Measurements from ENCODE around the gene ZNF629.
A peak's percentile ranks its signal among the peaks of the same experiment; 100 is the strongest.
"Not testable (repeated sequence)": the region's sequence is repeated elsewhere in the genome, so short reads cannot be mapped to it uniquely, and the experiment has no call there.

Gene ZNF629

DNA sequence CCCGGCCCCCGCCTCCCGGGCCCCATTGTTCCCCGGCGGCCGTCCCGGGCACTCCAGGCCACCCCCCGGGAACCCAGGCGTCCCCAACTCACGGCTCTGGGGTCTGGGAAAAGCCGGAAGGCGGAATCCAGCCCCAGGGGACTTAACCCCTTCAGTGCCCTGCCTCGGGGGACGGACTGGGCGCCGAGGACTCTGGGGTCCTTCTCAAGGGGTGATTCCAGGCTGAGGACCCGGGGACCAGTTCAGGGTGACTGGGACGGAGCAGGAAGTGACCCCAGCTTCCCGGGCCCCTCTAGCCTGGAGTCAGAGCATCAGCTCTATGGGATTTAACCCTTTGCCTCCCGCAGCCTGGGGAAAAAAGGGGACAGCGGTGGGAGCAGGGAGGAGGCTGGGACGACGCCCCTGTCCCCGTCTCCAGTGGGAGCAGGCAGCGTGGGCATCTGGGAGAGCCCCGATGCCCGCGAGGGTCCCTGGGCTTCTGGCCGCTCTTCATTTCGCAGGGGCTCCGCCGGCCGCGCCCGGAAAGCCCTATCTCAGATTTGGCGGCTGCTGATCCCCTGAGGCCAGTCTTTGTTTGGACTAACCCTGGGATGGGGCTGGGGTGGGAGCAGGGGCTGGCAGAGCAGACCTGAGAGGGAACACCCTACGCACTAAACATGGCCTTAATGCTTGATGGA, at the start of gene ZNF629:
ZNF629 (minus strand) TSS at position 270 of the 677 bp plus-strand sequence. CDS start 2,723 bp downstream, outside the sequence.
- no peak for DNase-seq

DNA sequence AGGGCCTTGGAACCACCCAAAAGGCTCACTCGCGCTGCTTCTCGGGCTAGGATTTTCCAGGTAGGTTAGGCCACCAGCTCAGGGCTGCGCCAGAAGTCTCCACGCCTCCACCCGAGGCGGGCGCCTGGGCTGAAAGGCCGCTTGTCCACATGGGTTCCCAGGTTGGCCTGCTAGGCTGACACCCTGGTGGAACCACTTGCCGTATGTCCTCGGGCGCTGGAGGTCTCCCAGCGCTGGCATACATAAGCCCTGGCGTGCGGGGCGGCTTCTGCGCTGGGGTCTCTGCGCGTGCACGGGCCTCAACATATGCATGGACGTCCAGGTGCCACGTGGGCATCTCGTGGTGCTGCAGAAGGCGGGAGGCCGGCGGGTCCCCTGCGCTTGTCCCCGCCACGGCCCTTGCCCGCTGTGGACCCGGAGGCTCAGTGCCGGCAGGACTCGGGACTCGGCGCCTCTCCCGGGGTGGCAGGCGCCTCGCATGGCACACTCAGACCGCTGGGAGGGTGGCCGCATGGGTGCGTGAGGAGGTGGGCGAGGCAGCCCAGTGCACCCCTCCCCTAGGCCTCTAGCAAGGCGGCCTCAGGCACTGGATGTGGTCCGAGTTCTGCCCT, 47.2 kb upstream of the ZNF629 start:
- no peak for DNase-seq

DNA sequence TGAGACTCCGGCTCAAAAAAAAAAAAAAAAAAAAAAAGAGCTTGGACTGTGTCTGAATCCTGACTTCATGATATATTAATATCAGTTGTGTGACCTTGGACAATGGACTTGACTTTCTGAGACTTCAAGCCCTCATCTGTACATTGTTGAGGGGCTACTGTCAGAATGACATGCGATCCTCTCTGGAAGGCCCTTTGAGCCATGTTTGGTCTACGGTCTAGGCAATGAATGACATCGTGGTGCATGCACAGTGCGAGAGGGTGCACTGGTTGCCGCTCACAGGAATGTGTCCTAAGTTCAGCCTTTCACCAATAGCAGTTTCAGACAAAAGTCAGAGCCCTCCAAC, 43.0 kb upstream of the ZNF629 start:
- no peak for DNase-seq

DNA sequence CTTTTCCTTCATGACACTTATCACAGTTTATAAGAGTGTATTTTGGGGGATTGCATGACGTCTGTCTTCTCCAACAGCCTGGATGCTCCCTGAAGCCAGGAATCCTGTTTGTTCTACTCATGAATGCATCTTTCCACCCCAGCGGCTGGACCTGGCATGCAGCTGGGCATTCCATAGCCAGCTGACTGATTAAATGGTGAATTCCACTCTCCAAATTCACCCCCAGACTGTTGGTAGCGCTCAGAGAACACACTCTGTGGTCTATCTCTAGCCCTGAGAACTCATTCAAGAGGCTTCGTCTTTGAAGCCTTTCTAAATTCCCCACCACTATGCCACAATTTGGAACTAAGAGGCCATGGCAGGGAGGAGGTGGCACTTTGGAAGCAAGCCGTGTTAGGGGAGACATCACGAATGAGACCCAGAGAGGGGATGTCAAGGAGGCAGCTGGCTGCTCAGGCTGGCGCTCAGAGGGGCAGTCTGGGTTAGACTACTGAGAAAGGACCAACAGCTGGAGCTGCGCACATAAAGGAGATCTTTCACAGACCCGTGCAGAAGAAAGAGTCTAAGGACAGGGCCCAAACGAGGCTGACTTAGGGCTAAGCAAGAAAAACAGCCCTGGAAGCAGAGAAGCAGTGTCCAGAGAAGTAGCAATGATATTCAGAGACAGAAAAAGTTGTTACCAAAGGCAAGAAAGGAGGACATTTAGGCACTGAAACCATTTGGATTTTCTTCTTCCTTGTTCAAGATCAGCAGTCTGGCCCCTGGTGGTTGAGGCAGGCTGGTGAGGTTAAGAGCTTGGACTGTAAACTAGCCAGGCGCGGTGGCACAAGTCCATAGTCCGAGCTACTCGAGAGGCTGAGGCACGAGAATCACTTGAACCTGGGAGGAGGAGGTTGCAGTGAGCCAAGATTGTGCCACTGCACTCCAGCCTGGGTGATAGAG, 42.4 kb upstream of the ZNF629 start:
- DNase-seq, result no peak

DNA sequence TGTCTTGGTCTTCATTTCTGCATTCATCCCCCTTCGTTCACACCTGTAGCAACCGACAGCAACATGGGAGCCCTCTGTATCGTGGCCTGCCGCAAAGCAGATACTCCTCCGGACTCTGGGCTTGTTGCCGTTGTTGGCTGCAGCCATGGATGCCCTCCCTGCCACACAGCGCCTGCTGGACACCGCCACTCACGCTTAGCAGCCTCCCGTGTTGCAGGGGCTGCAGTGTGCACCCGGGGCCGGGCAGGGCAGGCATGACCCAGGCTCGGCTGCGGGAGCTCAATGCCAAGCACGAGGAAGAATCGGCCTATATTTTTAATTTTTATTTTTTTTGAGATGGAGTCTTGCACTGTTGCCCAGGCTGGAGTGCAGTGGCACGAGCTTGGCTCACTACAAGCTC, 34.9 kb upstream of the ZNF629 start:
- no peak for DNase-seq

DNA sequence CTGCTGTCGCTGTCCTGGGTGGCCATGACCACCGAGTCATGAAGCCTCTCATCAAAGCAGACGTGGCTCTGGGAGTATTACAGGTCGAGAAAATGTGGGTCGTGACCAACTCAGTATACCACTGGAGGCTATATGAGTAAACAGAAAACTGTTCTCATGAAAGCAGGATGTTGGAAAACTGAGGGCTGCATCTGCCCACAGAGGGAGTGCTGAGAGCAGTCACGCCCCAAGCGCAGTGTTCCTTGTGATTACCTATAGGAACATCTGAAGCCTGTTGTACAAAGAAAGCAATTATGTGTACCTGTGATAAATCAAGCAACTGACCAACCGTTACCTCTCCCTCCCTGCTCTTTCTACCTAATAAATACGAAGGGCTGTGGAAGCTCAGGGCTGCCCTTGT, 34.4 kb upstream of the ZNF629 start:
- not testable (repeated sequence) for DNase-seq

DNA sequence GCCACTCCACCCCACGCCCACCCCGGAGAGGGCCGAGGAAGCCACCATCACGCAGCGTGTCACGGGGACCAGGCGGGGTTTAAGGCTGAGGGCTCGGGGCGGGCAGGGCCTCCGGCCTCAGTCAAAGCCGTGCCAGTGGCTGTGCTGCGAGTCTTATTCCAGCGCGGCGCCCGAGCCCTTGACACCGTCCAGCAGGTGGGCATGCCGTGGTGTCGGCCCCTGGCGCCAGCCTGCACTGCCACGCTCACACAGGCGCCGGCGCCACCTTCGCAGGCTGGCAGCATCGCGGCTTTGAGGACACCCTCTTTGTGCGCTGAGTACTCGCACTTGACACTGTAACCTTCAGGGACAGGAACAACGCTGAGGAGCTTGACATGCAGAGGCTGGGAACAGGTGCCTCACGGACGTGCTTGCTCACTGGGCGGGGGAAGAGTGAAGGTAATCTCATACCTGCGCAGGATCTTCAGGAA, 34.0 kb upstream of the ZNF629 start:
- no peak for DNase-seq

DNA sequence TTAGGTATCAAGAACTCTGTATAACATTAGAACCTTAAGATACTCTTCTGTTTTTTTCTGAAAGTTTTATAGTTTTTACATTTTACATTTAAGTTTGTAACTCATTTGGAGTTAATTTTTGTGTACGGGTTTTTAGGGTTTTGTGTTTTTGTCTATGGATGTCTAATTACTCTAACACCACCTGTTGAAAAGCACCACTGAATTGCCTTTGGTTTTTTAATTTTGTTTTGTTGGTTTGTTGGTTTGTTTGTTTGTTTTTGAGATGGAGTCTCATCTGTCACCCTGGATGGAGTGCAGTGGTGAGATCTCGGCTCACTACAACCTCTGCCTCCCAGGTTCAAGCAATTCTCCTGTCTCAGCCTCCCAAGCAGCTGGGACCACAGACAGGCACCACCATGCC, 29.8 kb upstream of the ZNF629 start:
- DNase-seq, result no peak

DNA sequence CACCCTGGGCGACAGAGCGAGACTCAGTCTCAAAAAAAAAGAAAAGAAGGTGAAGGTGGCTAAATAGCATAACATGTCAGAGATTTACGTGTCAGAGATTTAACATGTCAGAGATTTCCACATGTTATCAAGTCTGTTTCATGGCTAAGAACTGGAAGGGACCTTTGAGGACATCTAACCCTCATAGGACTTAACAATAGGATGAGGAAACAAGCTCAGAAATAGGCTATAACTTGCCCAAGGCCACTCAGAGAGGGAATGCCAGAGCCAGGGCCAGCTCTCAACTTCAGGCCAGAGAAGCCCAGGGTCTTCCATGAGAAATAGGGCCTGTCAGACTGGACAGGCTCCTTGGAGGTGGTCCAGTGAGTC, 26.8 kb upstream of the ZNF629 start:
- no peak for DNase-seq

DNA sequence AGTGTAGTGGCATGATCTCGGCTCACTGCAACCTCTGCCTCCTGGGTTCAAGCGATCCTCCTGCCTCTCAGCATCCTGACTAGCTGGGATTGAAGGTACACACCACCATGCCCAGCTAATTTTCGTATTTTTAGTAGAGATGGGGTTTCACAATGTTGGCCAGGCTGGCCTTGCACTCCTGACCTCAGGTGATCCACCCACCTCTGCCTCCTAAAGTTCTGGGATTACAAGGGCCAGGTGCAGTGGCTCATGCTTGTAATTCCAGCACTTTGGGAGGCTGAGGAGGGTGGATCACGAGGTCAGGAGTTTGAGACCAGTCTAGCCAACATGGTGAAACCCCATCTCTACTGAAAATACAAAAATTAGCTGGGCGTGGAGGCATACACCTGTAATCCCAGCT, 22.7 kb upstream of the ZNF629 start:
- DNase-seq, result not testable (repeated sequence)

DNA sequence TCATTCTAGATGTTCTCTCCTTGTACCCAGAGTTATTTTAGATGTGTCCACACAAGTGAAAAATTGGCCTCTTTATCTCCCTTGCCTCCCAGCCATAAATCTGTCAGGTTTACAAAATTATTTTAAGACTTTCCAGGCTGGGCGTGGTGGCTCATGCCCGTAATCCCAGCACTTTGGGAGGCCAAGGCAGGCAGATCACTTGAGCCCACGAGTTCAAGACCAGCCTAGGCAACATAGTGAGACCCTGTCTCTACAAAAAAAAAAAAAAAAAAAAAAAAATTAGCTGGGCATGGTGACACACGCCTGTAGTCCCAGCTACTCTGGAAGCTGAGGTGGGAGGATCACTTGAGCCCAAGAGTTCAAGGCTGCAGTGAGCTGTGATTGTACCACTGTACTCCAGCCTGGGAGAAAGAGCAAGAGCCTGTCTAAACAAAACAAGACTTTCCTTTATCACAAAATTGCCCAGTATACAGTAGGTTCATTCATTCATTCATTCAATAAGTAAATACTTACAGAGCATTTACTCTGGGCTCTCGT, 22.0 kb upstream of the ZNF629 start:
- not testable (repeated sequence) for DNase-seq

DNA sequence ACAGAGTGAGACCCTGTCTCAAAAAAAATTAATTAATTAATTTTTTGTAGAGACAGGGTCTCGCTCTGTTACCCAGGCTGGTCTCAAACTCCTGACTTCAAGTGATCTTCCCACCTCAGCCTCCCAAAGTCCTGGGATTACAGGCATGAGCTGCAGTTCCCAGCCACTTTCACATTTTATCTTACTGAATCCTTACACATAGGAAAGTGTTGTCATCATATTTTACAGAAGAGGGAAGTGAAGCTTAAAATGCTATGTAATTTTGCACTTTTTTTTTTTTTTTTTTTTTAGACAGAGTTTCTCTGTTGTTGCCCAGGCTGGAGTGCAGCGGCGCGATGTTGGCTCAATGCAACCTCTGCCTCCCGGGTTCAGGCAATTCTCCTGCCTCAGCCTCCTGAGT, 21.1 kb upstream of the ZNF629 start:
- no peak for DNase-seq

DNA sequence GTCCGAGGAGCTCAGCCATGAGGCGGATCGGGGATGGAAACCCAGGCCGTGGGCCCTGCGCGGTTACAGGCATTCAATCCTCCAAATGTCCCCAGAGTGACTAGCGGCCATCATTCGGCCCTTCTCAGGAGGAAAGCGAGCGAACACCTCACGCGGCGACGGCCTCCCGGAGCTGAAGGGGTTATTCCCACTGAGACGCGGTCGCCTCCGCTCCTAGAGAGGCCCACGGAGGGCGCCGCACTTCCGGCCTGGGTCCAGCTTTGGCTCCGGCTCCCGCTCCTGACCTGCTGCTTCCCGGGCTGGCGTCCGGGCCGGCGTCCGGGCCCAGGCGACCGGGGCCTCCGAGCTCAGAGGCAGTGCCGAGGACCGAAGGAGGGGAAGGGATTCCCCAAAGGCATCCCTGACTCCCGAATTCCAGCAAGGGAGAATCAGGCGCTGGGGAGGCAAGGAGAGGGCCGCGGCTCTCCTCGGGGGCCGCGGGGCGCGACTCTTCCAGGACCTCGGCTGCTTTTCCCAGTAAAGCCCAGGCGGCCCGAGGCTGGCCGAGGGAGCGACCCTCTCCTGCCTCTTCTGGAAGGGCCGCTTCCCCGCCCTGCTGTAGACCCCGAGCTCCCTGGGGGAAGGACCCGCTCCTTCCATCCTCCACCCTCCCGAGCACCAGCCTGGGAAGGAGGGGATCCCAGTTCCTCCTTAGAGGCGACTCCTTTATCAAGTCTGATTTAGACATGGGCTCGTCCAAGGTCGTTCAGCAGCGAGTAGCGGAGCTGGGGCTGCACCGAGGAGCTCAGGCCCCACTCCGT, 18.6 kb upstream of the ZNF629 start:
- DNase-seq, result peak; percentile 33

DNA sequence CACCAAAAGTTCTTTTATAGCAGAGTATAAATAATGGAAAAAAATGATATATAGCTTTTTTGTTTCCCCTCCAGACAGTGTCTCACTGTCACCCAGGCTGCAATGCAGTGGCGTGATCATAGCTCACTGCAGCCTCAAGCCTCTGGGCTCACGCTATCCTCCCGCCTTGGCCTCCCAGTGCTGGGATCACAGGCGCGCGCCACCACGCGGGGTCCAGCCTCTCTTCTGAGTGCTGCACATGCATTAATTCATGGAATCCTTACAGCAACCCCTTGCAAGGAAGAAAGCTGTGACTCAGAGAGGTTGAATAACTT, 18.0 kb upstream of the ZNF629 start:
- no peak for DNase-seq

DNA sequence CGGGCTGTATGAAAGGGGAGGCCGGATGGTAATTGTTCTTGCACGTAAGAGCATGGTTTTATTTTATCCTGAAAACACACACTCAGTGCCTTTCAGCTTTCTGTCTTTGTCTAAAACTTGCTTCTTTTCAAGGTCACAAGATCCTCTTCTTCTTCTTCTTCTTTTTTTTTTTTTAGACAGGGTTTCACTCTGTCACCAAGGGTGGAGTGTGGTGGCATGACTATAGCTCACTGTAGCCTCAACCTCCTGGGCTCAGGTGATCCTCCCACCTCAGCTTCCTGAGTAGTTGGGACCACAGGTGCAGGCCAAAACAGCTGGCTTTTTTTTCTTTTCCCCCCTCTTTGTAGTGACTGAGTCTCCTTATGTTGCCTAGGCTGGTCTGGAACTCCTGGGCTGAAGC, 15.9 kb upstream of the ZNF629 start:
- no peak for DNase-seq

DNA sequence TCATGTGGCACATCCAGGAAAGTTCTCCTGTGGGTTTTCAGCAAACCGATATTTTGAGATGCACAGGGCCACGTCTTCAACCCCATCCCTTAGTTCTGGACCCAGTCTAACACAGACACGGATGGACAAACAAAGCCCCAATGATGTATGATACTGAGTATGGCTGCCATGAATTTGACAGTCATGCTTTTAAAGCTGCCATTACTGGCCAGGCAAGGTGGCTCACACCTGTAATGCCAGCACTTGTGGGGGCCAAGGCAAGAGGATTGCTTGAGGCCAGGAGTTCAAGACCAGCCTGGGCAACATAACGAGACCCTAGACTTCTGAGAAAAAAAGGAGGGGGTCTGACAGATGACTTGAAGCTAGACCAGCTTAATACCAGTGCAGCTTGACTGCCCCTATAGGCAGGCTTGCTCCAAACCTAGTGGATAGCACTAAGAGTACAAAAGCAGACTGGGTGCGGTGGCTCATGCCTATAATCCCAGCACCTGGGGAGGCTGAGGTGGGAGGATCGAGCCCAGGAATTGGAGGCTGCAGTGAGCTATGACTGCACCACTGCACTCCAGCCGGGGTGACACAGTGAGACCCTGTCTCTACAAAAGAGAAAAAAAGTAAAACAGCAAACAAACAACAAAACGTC, 10.8 kb upstream of the ZNF629 start:
- no peak for DNase-seq

DNA sequence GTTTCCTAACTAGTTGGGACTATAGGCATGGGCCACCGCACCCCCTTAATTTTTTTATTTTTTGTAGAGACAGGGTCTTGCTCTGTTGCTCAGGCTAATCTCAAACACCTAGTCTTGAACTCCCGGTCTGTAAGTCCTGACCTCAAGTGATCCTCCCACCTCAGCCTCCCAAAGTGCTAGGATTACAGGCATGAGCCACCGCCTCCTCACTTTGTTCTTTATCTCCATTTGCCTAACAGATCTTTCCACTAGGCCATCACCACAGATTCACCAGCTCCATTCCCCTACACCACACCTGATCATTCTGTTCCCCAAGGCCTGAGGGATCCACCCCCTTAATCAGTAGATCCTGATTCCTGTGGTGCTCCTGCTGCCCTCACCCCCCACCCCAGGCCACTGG, 7.6 kb upstream of the ZNF629 start:
- DNase-seq, result no peak

DNA sequence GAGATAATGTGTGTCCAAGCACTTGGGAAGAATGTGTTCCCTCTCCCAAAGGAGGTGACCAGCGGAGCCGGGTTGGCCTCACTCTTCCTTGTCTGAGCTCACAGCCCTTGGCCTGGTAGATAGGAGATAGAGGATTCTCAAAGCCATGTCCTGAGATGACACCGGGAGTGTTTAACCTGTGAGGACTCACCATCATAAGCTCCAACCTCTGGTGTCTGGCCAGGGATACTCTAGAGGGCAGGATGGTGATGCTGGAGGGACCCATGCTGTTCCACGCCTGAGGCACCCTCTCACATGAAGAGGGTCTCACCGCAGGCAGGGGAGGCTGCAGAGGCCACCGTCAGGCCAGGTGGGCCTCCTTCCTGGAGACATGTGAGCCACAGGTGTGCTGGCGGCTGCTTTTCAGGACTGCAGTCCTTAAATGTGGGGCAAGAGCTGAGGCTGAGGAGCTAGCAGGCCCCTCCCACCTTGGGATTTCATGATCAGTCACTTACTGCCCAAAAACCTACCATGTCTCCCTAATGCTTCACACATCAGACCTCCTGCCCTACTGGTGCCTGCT, 6.6 kb upstream of the ZNF629 start:
- DNase-seq, result no peak

DNA sequence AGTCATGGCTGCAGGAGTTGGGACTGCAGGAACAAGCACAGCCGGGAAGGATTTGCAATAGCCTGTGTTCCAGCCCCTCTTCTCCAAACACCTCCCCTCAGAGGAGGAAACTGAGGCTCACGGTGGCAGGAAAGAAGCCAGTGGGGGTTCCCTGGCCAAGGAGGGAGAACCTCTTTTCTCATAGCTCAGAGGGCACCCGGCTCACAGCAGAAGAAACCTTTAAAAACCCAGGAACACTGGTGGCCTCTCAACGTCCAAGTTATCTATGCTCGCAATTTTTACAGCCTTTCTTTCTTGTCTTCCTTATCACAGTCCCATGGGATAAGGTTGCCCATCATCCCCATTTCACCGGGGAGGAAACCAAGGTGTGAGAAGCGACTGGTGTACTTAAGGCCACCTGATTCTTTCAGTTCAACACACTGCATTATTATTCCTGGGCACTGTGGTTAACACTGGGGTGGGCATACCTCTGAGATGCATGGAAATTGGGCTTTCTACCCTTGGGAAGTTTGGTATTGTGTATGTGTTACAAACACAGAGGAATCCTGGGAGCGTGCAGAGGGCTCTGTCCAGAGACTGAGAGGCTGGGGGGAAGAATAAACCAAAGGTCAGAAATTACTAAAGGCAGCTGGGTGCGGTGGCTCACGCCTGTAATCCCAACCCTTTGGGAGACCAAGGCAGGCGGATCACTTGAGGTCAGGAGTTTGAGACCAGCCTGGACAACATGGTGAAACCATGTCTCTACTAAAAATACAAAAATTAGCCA, 791 bp upstream of the ZNF629 start:
- DNase-seq, result no peak

DNA sequence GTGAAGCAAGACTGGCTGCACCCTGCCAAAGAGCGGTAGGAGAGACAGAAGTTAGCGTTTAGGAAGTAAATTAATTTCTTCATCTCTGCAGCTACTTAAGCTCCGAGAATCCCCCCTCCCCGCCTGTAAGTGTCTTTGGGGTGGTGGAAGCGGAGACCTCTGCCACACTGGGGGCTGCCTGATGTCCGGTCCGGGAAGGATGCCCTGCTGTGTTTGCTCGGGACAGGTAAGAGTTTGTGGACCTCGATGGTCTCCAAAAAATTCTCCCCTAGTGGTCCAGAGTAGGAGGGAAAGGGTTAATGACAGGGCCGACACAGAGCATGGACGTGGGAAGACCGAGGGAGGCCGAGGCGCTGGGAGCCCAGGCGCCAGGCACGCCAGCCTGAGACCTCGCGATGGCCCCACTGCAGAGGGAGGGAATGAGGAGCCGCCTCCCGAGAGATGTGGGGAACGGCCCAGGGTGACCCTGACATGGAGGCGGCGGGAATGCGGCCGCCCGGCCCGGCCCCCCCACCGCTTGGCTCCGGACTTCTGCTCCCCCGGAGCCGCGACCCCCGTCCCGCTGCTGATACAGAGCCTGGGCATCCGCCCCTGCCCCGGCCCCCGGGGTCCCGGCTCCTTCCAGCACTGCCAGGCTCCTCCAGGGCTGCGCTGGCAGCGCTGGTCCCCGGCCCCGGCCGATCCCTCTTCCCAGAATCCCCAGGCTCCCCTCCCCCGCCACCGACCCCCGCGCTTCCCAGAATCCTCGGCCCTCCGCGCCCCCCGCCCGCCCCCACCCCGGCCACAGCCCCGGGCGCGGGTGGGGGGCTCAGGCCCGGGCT, 680 bp downstream of the ZNF629 start:
- no peak for DNase-seq

All from activated T-cell treated with anti-CD3 and anti-CD28 coated beads for 4 hours (primary cell).